Midbrain (tissue), 1 donor: ENCODE data around the gene TUBA3E.
"Not testable (repeated sequence)": the region's sequence is repeated elsewhere in the genome, so short reads cannot be mapped to it uniquely, and the experiment has no call there.

ENCODE experiments used
- DNase-seq: peaks from one replicate; lab custom pipeline; 2025; lab: John Stamatoyannopoulos, UW

The TUBA3E gene

GRCh38 chr2:130143266-130144039 lies 54.8 kb downstream of the TUBA3E start:
- DNase-seq = not testable (repeated sequence)

- not testable (repeated sequence) for DNase-seq
Measured at GRCh38 chr2:130142396-130143265, 55.6 kb downstream of the TUBA3E start.
